ENCODE data around the gene CBX2.

CBX2 gene

DNA sequence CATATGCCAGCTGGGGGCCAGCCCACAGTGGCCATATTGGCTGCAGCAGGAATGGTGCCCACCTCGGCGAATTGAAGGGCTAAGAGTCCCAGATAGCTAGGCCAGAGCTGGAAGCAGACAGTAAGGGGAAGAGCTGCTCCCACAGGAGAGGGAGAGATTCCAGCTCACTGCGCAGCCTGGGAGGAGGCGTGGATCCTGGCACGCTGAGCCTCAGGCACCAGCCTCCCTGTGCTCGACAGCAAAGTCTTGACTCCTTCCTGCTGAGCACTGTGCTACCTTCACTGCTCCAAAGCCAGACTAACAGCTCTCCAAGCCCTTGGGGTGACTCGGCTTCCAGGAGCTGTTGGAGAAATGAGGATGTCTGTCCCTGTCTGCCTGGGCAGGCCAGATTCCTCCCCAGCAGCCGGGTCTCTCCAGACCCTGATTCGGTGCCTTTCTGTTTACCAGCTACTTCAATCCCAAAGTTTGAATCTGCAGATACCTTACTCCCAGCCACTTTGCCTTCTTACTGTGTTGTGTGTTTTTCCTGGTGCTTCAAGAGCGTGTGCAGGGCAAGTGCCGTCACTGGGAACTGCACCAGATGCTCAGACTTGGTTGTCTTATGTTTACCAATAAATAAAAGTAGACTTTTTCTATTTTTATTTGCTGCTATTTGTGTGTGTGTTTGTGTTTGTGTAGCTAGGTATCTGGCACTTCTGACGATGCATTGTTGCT, 9.1 kb downstream of the CBX2 start:
- DNase-seq (ENCODE audit: low read depth): no peak

DNA sequence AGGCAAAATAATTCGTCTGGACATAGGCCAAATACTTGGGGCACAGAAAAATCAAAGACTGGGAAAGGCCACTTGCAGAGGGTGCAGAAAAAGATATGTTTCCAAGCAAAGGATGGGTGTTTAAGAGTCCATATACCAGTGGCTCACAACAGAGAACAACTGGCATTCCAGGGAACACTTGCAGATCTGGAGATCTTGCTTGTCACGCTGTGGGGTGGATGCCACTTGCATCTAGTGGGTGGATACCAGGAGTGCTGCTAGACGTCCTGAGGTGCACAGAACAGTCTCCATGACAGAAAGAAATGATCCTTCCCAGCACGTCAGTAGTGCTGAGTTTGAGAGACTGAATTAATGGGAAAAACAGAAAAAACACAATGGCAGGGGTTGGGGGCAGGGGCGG, 10.5 kb downstream of the CBX2 start:
- DNase-seq (ENCODE audit: low read depth): no peak

DNA sequence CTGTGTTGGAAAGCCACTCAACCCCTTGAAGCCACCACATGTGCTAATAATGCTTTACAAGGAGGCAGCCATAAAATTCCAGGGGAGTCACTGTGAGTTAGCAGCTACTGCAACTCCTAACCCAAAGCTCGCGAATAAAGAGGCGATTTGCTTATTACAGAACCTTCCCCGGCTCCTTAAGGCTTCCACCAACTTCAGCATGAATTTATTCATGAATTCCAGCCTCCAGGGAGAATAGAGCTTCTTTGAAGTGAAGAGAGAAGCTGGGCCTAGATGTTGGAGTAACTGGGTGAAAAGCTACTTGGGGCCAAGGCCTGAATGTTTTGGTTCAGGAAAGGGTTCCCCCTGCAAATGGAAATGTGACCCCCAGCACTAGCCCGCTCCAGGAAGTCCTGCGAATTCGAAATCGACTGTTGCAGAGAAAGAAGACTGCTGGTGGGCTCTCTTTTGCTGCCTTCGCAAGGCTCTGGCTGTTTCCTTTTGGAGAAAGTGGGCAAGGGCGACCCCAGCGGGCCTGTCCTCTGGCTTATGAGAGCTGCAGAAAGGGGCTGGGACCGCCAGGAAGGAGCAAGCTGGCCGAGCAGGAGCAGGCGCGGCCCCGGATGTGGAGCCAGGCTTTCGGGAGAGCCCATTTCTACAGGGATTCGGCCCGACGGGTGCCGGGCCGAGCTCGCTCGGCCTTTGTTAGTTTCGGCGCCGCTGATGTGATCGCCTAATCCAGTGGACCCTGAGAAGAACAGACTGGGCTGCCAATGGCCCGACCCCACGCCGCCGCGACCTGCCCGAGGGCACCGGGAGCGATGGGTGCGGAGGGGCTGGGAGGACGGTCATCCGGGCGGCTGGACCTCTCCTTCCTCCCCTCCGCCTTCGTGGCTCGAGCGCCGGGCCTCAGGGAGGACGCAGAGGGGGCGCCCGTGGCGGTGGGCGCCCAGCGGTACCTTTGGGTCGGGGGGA, 11.3 kb downstream of the CBX2 start:
- no peak for DNase-seq (ENCODE audit: low read depth)

DNA sequence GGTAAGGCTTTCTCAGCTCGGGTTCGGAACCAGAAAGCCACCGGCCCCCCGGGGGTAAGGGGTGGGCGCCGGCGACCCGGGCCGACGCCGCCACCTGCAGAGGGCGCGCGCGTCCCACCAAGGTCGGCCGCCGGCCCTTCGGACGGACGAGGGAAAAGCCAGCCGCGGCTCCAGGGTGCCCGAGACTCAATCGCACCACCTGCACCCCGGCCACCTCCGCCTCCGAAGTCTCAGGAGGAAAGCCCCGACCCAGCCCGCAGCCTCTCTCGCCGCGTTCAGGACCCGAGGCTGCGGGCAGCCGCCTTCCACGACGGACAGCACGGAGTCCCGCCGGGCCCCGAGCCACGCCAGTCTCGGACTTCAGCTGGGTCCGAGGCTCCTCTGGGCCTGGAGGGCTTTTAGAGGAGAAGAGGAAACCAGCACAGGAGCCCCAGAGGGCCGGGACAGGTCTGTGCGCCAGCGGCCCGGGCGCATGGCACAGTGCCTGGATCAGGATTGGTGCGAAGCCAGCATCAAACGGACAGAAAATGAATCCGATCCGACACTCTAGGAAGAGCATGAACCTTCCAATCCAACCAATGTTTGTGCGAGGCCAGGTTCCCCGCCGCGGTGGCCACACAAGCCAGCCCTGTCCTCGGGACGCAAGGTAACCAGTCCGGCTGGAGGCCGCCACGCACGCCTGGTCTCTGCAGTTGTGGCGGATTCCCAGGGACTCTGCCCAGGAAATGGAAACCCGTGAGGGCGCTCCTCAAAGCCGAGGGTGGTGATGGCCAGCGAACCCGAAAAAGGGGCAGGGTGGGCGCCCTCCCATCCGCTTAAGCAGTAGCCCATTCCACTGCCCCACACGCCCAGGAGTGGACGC, 12.2 kb downstream of the CBX2 start:
- no peak for DNase-seq (ENCODE audit: low read depth)

DNA sequence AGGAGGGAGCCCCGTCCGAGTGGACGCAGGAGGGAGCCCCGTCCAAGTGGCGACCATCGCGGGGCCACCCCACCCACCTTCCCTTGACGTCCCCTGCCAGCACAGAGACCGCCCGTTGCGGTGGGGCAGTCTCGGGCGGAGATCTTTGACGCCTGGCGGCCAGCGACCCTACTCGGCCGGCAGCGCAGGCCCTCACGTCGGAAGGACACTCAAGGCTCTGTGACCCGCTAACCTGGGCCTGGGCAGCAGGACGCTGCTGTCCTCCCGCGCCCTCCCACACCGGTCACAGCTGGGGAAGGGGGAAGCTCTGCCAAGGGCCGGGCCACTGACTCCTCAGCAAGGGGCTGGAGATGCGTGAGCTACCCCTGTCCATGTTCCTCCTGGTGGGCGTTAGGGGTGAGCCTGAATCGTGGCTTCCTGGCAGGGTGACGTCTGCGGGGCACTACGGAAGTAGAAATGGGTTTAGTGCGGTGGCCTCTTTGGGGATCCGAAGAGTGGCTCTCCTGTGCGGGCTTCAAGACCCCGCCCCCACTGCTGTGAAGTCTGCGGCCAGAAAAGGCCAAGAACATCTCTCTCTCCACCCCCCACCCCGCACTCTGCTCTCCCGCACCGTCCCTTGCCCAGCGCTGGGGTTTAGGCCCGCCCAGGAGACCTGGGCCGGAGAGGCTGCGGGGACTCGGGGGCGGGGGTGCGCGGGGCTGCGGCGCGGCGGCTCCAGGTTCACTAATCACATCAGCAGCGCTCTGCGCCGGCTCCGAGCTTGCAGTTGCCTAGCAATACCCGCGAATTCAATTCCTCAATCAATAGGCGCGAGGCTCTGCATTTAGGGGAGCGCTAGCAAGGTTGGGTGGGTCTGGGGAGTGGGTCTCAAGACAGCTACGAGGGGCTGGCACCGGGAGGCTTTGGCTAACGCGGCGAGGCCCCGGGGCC, 13.1 kb downstream of the CBX2 start:
- no peak for DNase-seq (ENCODE audit: low read depth)

DNA sequence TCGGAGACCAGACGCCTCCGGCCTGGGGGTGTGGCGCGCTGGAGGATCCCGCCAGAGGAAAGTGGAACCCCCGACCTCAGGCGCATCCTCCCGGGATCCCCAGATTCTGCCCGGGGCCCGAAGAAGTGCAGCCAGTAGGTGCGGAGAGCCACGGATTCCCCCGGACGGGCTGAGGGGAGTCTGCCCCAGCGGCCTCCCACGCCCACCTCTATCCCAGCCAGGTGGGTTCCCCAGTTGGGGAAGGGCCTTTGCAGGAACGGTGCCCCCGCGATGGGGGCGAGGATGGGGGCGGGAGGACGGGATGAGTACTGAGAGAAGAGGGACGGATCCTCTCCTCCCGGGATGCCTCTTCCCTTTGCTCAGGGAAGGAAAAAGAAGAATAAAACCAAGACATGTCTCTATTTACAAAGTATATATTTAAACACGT, 13.8 kb downstream of the CBX2 start:
- DNase-seq (ENCODE audit: low read depth): no peak

DNA sequence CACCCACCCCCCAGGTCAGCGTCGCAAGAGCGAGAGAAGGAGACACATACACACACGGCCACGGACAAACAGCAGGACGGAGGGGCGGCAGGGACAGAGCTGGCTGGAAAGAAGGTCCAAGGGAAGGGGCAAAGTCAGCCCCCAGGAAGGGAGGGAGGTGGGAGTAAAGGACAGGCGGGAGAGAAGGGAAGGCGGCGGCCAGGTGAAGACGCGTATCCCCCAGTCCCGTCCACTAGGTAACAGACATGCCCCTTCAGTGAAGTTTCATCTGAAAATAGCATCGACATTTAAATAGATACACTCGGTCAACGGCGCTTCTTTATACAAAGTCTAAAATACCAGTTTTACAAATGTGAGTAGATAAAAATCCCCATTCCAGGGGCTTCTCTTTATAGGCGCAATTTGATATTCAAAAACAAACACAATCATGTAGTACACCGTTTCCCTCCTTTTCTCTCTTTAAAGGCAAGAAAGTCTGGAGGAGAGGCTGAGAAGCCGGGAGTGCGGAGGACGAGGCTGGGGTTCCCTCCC, 14.5 kb downstream of the CBX2 start:
- no peak for DNase-seq (ENCODE audit: low read depth)

DNA sequence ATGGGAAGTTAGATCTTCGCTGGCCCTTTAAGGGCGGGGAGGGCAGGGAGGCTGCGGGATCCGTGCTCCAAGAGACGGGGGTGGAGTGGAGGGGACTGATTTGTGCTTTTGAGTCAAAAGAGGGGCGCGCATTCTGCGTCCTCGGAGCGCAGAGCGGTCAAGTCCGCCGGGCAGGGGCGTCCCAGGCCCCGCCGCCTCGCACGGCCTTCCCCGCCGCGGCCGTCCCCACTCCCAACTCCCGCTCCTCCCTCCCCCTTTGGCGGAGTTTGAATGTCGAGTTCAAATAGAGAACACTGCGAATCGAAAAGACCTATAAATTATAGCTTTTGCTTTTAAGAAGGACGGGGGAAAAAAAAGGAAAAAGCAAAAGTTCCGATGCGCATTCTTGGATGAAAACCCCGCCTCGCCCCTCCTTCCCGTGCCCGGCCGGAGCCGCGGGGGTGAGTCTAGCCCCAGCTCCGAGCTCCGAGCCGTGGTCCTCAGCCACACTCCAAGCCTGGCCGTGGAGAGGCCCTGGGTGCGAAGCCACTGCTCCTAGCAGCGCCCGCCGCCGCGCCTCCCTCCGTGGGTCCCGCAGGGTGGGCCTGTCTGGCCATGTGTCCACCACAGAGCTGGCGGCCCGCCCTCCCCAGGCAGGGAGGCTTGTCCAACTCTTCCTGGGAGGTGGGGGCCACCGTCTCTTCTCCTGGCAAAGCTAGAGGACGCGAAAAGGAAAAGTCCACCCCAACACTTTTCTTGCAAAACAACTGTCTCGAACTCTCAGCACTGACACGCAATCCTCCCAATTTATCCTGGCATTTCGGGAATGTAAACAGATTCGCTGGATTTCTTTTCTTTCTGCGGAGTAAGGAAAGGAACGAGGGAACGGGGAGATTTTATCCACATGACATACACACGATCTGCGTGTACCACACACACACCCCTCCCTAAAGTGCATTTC, 15.3 kb downstream of the CBX2 start:
- no peak for DNase-seq (ENCODE audit: low read depth)

DNA sequence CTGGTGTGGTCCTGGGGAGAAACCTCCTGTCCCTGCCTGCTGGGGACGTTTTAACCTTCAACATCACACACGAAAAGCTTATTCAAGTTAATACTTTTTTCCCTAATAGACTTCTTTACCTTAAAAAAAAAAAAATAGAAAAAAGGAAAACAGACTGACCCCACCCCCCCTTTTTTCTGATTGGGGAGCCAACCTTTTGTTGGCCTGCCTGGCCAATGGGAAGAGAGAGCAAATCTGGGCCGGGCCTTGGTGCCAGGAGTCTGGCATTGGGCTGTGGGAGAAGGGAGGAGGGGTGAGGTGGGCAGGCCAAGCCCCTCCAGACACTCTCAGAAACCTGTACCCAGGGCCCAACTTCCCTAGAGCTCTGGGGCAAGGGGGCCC, 16.0 kb downstream of the CBX2 start:
- DNase-seq (ENCODE audit: low read depth): no peak

DNA sequence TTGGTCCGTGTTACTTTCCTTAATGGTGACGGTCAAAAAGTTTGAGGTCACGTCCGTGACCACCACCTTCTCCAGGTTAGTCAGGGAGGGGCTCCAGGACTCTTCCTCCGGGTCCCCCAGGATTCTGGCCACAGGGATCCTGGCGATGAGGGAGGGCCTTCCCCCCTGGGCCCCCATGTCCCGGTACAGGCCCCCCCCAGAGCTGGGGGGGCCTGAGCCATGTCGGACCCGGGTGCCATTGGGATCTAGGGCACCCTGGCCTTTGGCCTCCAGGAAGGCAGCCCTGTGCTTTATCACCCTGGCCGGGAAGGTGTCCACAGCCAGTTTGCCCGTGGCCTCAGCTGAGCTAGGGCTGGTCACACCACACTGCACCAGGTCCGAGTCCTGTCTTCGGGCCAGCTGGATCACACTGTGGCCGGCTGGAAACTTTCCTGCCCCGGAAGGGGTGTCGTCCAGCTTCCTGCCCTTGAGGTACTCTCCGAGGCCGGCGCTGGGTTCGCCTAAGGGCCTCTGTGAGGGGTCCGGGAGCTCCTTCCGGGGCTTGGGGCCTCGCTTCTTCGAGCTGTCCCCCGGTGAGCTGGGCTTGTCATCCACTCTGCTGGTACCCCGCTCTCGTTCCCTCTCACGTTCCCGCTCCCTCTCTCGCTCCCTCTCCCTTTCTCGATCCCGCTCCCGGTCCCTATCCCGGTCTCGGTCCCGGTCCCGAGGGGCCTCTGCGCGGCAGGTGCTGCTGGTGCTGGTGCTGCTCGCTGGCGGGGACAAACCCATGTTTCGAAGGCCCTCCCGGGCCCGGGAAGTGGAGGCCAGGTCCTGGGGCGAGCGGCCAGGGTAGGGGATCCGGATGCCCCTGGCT, 16.9 kb downstream of the CBX2 start:
- no peak for DNase-seq (ENCODE audit: low read depth)

DNA sequence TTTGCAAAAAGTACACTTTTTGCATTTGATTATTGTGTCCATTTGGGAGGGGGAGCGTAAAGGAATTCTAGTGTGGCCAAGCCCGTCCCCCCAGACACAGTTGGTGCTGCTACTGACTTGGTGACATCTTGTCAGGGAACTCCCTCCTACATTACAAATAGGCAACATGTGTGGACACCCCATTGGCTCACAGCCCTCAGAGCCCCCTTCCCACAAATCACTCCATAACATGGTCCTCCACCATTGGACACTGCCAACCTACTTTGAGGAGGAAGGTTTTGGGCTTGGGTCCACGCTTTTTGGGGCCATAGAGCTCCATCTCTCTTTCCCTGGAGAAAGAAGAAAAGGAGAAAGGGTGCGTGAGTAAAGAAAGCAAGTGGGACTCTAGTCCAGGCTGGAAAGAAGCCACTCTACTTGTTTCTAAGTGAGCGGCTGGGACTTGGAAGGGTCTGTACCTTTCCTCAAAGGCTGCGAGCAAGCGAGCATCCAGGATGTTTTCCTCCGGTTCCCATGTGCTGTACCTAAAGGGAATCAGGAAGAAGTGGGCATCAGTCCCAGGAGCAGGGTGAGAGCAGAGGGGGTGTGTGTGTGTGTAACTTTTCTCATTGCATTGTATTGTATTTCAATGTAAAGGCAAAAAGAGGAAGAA, 18.0 kb downstream of the CBX2 start:
- no peak for DNase-seq (ENCODE audit: low read depth)

DNA sequence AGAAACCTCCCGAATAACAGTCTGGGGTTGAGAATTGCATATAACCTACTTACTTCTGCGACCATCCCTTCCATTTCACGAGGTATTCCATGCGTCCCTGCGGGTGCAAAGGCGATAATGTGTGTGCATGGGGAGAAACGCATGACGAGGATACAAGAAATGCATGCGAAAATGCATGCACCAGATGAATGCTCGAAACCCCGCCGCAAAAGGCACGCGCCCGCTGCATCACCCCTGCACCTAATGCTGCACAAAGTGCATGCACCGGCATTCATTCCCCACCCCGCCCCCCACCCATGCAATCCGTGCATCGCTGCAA, 18.5 kb downstream of the CBX2 start:
- no peak for DNase-seq (ENCODE audit: low read depth)

DNA sequence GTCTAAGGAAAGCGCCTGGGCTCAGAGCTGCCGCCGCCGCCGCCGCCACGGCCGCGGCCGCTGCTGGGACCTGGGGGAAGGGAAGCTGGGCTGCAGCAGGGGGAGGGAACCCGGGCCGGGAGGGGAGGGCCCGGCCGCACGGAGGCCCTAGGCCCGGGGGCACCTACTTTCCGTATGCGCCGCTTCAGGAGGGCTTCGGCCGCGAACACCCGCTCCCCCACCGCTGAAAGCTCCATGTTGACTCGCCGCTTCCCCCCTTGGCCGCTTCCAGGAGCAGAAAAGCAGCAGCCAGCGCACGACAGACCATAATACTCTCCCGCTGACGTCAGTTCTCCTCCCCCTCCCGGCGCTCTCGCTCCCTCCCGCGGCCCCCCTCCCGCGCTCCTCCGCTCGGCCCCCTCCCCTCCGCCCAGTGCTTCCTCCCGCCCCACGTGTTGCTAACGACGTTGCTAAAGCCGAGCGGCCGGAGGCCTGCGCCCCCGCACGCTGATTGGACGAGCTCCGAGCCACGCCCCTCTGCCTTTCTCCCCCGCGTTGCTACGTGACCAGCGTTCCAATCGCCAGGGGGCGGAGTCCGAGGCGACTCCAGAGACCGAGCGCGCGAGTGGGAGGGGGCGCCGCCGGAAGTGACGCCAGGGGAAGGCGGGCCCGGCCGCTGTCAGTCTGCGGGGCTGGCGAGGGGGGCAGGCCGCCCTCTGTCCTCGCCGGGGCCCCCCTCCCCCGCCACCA, 19.0 kb downstream of the CBX2 start, which contains the start of gene CBX8:
Gene CBX8 (minus strand): TSS at position 315 of the 729 bp plus-strand sequence. CDS start 79 bp downstream, at position 236.
- peak; percentile 99 for DNase-seq (ENCODE audit: low read depth)

DNA sequence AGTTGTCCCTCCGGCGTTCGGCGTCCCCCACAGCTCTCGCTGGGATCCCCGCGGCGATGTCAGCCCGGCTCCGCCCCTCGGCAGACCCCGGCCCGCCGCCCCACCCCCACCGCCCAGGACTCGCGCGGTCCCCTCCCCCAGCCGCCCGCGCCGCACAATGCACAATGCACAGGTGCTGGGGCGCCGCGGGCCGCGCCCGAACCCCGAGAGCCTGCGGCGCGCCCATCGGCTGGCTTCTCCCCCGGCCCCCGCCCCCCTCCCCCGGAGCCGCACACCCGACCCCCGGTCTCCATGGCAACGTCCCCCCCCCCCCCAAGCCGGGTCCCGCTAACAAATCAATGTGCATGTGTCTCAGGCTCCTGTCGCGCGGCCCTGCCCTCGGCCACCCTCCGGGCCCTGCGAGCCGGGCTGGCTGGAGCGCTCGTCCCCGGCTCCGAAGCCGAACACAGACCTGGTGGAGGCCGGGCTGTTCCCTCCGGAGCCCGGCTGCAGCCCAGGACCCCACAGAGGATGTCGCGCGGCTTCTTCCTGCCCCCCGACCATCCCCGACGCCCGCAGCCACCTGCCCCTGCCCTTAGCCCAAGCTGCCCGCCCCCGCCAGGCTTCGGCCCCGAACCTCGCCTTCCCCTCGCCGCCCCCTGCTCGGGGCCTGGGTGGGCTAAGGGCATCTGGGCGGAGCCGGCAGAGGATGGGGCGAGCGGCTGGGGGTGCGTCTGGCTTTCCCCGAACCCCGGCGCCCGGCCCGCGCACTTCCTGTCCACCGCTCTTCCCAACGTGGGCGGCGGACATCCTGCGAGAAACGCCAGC, 19.7 kb downstream of the CBX2 start:
- DNase-seq (ENCODE audit: low read depth): no peak

DNA sequence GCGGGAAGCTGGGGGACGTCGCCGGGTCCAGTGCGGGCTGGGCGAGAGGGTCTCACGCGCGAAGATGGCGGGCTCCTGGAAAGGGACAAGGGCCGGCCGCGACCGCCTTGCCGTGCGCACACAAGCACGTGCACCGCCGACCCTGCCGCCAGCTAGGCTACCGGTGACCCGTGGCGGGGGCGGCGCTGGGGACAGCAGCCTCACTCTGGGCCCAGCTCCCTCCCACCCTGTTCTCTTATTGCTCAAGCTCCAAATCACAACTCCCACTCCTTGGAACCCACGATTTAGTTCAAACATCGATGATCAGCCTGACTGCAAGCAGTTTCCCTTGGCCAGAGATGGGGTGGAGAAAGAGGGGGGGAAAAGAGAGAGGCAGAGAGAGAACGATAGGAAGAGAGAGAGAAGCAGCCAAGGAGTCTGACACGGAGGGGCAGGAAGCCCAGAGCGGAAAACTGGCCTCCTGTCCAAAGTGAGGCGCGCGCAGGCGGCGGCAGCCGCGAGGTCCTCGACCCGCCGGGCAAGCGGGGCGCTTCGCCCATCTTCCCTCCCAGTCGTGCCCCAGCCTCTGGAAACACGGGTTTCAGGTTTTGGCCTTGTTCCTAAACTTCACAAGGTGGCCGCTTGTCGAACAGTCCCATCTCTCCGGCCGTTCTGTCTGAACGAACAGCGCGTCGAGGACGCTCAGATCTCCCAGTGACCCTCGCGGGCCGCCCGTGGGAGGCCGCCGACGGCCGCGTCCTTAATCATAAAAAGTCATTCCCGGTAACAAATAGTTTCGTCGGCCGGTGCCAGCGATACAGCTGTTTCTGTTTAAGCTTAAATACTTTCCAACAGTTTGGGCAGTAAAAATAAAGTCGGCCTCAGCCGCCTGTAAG, 20.6 kb downstream of the CBX2 start:
- no peak for DNase-seq (ENCODE audit: low read depth)

DNA sequence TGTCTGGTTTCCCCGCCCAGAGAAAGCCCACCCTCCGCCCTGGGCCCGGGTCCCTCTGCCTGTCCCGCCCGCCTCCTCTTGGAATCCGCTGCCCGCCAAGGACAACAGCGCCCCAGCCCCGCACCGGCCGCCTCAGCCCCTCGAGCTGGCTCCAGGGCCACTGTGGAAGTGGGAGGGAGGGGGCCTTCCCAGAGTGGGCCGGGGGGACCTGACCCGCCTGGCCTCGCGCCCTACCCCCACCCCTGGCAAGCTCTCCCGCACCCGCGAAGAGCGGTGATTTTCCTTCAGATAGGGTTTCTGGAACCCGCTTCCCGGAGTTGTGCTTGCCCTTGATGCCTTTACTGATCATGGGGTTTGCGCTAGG, 21.2 kb downstream of the CBX2 start:
- DNase-seq (ENCODE audit: low read depth): no peak
